ENCODE data around the gene CELSR2.

GRCh38 chr1:109237512-109237911 is 11.8 kb upstream of the CELSR2 start:
- TF ChIP-seq CTCF (optimal IDR thresholded peaks at IDR 0.05 in 1 of 3, IDR thresholded peaks at IDR 0.05 in 1 of 3, conservative IDR thresholded peaks at IDR 0.05 in 1 of 3; ENCODE audit: extremely low read depth in 1 of 3, insufficient read depth in 2 of 3, low read length in 3 of 3) (no peak), EZH2 (IDR thresholded peaks at IDR 0.05; ENCODE audit: low read length) (no peak)

Data from keratinocyte (primary cell).